ENCODE data around the gene IRX5. TPM values are rescaled to one million over a fixed set of nuclear protein-coding genes. Genes with fewer than 3 reads are reported as not detected.

IRX5 gene
- total RNA-seq, result 0.22 and 0.34 TPM in 2 replicates

- intact Hi-C loops (cut with micrococcal nuclease), result loop anchor here (1.0 to 10.0 kb wide), 2 partner anchors 395 to 1018 kb away; partner anchors contain the start of gene IRX6
Measured at GRCh38 chr16:54930005-54930868, at the start of gene IRX5. TSS of gene IRX5 (plus strand) at chr16:54930865. CDS start at chr16:54931199, 334 bp downstream.

DNA sequence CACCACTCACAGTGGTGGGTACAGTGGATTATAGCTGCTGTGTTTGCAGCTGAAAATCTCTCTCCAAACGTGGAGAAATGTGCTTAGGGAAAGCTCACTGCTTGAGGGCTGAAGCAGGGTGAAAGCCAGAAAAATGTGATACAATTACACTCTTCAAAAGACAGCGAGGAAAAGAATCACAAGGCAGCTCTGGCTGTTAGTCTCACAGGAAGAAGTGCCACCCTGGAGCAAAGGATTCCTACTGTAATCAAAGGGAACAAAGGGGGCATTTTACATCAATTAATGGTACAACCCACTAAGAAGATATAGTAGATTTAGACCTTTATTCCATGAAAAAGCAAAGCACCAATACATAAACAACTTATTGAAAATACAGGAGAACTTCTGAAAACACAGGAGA lies 48.1 kb upstream of the IRX5 start:
- intact Hi-C loops (cut with micrococcal nuclease), result no loop called here

GRCh38 chr16:54883358-54883757 lies 47.3 kb upstream of the IRX5 start:
- intact Hi-C loops (cut with micrococcal nuclease), result no loop called here

- intact Hi-C loops (cut with micrococcal nuclease), result no loop called here
Measured at GRCh38 chr16:54886078-54886477, 44.6 kb upstream of the IRX5 start.

- intact Hi-C loops (cut with micrococcal nuclease), result no loop called here
Measured at GRCh38 chr16:54890381-54890780, 40.3 kb upstream of the IRX5 start.

DNA sequence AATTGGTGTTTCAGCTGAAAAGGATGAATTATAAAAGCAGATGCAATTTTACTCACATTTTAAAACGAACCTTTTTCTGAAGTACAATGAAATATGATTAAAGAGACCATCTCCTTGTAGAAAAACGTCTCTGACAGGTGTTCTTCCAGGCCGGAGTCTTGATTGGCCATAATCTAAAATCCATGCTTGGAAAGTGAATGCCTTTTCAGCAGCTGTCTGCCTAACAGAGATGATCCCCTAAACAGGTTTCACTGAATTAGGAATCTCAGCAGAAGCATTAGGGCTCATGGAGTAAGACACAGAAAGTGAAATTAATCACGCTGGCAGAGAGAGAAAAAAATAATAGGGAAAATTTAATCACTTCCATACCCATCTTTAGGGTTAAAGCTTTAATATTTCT lies 39.3 kb upstream of the IRX5 start:
- intact Hi-C loops (cut with micrococcal nuclease), result no loop called here

DNA sequence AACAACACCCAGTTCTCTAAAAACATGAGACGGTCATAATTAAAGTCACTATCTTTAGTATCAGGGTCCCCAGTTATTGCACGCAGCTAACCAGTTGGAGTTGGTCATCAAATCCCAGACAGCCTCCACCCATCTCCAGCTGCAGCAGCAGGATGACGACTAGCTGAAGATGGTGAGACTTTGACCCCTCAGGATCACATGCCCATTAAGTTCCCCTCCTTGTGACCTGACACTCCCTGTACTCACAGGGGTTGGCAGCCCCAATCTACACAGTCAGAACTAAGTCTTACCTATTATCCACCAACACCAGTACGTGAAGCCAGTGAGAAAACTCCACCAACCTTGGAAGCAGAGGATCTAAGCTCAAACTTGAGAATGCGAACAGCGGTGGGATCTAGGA lies 37.7 kb upstream of the IRX5 start:
- intact Hi-C loops (cut with micrococcal nuclease), result no loop called here

- intact Hi-C loops (cut with micrococcal nuclease), result no loop called here
Measured at GRCh38 chr16:54897930-54898329, 32.7 kb upstream of the IRX5 start.

- intact Hi-C loops (cut with micrococcal nuclease), result loop anchor here (5.0 kb wide), 1 partner anchor 49 kb away; no protein-coding TSS in a partner anchor
Measured at GRCh38 chr16:54901606-54902005, 29.1 kb upstream of the IRX5 start.

GRCh38 chr16:54903047-54903446 lies 27.6 kb upstream of the IRX5 start:
- intact Hi-C loops (cut with micrococcal nuclease), result loop anchor here (5.0 kb wide), 1 partner anchor 51 kb away; no protein-coding TSS in a partner anchor

GRCh38 chr16:54911079-54911478 lies 19.6 kb upstream of the IRX5 start:
- intact Hi-C loops (cut with micrococcal nuclease), result no loop called here

DNA sequence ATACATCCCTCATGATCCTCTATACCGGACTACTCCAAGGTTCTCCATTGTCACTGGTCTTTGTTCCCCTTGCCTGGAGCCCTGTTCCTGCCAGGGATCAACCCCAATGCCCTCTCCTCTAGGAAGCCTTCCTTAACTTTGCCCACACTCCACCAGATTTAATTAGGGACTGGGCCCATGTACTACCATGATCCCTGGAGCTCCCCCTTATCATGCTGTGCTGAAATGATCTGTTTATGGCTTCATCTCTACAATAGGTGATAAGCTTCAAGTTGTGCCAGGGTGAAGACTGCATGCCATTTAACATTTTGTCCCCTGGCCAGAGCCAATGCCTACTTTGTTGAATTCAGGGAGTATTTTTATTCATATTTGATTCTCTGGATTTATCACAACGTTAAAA lies 17.9 kb upstream of the IRX5 start:
- intact Hi-C loops (cut with micrococcal nuclease), result no loop called here

- intact Hi-C loops (cut with micrococcal nuclease), result loop anchor here (10.0 kb wide), 1 partner anchor 1487 kb away; the partner anchor contains the start of gene RBL2
Measured at GRCh38 chr16:54921206-54921824, 9.3 kb upstream of the IRX5 start.

GRCh38 chr16:54923055-54923473 lies 7.6 kb upstream of the IRX5 start:
- intact Hi-C loops (cut with micrococcal nuclease), result loop anchor here (10.0 kb wide), 1 partner anchor 1488 kb away; the partner anchor contains the start of gene RBL2

GRCh38 chr16:54923988-54924387 lies 6.7 kb upstream of the IRX5 start:
- intact Hi-C loops (cut with micrococcal nuclease), result loop anchor here (10.0 kb wide), 1 partner anchor 1489 kb away; the partner anchor contains the start of gene RBL2

DNA sequence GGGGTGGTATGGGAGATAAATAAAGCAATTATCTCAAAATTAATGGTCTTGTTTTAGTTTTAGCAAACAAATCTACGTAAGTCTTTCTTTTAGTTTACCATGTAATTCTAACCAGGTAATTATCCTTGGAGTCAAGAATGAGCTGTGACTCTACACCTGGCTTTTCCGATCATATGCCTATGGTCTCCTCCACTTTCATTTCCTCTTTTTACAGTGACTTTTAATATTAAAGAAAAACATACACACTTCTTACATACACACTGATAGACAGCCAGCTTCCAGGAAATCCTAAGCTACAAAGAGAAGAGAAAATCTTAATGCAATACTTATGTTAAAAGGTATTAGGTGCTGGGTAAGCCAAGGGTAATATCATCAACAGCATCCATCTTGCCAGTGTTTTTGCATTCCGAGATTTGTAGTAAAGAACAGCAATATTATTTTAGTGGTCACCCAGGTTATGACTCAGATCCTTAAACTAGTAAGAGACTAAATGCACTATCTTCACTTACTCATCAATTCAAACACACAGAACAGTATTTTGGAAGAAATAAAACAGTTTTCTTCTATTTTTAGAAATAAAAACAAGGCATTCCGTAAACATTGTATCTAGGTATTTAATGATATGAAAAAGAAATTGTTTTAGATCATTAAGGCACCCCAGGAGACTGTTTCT lies 4.4 kb upstream of the IRX5 start:
- intact Hi-C loops (cut with micrococcal nuclease), result loop anchor here (5.0 to 10.0 kb wide), 2 partner anchors 1424 to 1492 kb away; partner anchors contain the start of genes AKTIP and RBL2

- intact Hi-C loops (cut with micrococcal nuclease), result loop anchor here (2.0 to 10.0 kb wide), 4 partner anchors 981 to 1493 kb away; partner anchors contain the start of genes AKTIP, RBL2 and RPGRIP1L
Measured at GRCh38 chr16:54927125-54928015, 3.3 kb upstream of the IRX5 start.

DNA sequence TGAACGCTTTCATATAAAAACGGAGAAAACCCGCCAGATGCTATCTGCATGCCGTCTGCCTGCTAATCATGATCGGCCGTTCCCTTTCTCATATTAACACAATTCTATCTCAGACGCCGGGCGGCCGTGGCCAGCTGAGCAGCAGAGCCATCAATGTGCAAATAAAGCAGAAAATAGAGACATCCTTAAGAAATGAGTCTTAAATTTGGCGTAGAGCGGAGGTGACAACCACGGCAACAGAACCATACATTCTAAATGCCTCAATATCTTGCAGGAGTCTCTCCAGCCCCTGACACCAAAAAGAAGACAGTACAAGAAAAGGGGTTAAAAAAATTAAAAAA lies 2.7 kb upstream of the IRX5 start:
- intact Hi-C loops (cut with micrococcal nuclease), result loop anchor here (2.0 to 10.0 kb wide), 4 partner anchors 981 to 1493 kb away; partner anchors contain the start of genes AKTIP, RBL2 and RPGRIP1L

DNA sequence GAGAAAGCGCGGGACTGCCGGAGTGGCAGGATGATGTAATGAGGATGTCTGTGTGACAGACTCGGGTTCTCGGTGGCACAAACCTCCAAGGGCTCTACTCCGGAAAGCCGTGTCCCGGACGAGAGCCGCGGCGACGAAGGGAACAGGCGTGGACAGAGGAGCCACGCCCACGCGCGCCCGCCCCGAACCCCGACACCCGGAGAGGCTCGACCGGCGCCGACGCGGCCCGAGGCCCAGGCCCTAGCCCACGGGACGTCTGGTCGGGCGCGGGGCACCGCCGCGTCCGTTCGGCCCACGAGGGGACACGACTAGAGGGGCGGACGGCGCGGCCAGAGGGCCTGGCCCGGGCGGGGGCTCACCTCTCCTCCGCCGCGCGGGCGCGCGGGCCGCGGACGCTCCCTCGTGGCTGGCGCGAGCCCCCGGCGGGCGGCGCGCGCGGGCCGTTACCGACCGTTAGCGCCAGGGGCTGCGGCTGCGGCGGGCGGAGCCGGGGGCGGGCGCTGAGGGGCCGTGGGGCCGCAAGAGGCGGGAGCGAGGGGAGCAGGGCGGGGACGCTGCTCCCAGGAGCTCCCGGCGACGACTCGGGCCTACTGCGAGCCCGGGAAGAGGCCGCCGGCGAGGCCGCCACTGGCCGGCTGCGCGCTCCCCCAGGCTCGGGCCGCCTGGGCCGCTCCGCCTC lies 2.1 kb upstream of the IRX5 start:
- intact Hi-C loops (cut with micrococcal nuclease), result loop anchor here (1.0 to 10.0 kb wide), 9 partner anchors 9 to 1874 kb away; partner anchors contain the start of genes AKTIP, CHD9, RBL2 and RPGRIP1L
